GM23338 (cell line): ENCODE data around the gene TRAPPC12. TPM values are rescaled to one million over a fixed set of nuclear protein-coding genes. Genes with fewer than 3 reads are reported as not detected.
A peak's percentile ranks its signal among the peaks of the same experiment; 100 is the strongest.
"Not testable (repeated sequence)": the region's sequence is repeated elsewhere in the genome, so short reads cannot be mapped to it uniquely, and the experiment has no call there.

Experiments used
- ATAC-seq: fragments of 200-7000 bp; cut with Tn5 transposase; 3 replicates; pipeline ENCODE4 v1.9.1; 2020
- DNase-seq: peaks from one replicate; pipeline ENCODE4 v3.0.0-alpha.2; 2015; ENCODE audit warnings: low spot score
- H2AFZ ChIP-seq: fragments of 200-600 bp; sonication (generic); 2 replicates; pipeline ENCODE4 v1.8.0; 2016; ENCODE audit warnings: antibody characterized with exemption, mild to moderate bottlenecking, moderate library complexity
- H3F3A ChIP-seq: fragments of 200-600 bp; sonication (generic); replicated peaks from 2 replicates; pipeline ENCODE4 v1.8.0; 2017; ENCODE audit warnings: antibody characterized with exemption, mixed run types, low read depth
- H3K27ac ChIP-seq: fragments of 200-600 bp; sonication (generic); 2 replicates; pipeline ENCODE4 v1.6.1; 2016; ENCODE audit warnings: low read depth
- H3K27me3 ChIP-seq: fragments of 200-600 bp; sonication (generic); 2 replicates; pipeline ENCODE4 v1.8.0; 2016; ENCODE audit warnings: mild to moderate bottlenecking, mixed run types, moderate library complexity; ENCODE audit not compliant: insufficient read depth
- H3K36me3 ChIP-seq: fragments of 200-600 bp; sonication (generic); 2 replicates; pipeline ENCODE4 v1.8.0; 2016; ENCODE audit warnings: mild to moderate bottlenecking; ENCODE audit not compliant: insufficient read depth
- H3K4me1 ChIP-seq: fragments of 200-600 bp; sonication (generic); 2 replicates; pipeline ENCODE4 v1.8.0; 2016; ENCODE audit warnings: mild to moderate bottlenecking, moderate library complexity; ENCODE audit not compliant: insufficient read depth
- H3K4me2 ChIP-seq: fragments of 200-600 bp; sonication (generic); 2 replicates; pipeline ENCODE4 v1.7.1; 2017; ENCODE audit warnings: mixed run types
- H3K4me3 ChIP-seq: fragments of 200-600 bp; sonication (generic); 2 replicates; pipeline ENCODE4 v1.6.1; 2016; ENCODE audit warnings: mixed run types
- H3K79me2 ChIP-seq: fragments of 200-600 bp; sonication (generic); replicated peaks from 2 replicates; pipeline ENCODE4 v1.8.0; 2017; ENCODE audit warnings: mild to moderate bottlenecking; ENCODE audit not compliant: insufficient read depth
- H3K9me2 ChIP-seq: fragments of 200-600 bp; sonication (generic); 2 replicates; pipeline ENCODE4 v1.8.0; 2017; ENCODE audit not compliant: insufficient read depth
- H4K20me1 ChIP-seq: fragments of 200-600 bp; sonication (generic); replicated peaks from 2 replicates; pipeline ENCODE4 v1.8.0; 2017; ENCODE audit warnings: mild to moderate bottlenecking; ENCODE audit not compliant: insufficient read depth
- H3K27ac Mint-ChIP-seq: 2 replicates; pipeline ENCODE4 v1.8.0; 2020; ENCODE audit warnings: inconsistent platforms, mild to moderate bottlenecking, moderate library complexity, mixed read lengths
- H3K27me3 Mint-ChIP-seq: 3 replicates; pipeline ENCODE4 v1.8.0; 2022; ENCODE audit warnings: low read depth, mild to moderate bottlenecking, moderate library complexity, mixed read lengths, inconsistent platforms; ENCODE audit not compliant: insufficient read depth, poor library complexity
- H3K36me3 Mint-ChIP-seq: 3 replicates; pipeline ENCODE4 v1.8.0; 2021; ENCODE audit warnings: low read depth, mild to moderate bottlenecking, inconsistent platforms, moderate library complexity, mixed read lengths
- H3K4me1 Mint-ChIP-seq: 3 replicates; pipeline ENCODE4 v1.8.0; 2020; ENCODE audit warnings: mild to moderate bottlenecking, inconsistent platforms, mixed read lengths
- H3K4me3 Mint-ChIP-seq: 3 replicates; pipeline ENCODE4 v1.8.0; 2021; ENCODE audit warnings: moderate library complexity, mild to moderate bottlenecking, inconsistent platforms, mixed read lengths
- H3K9me3 Mint-ChIP-seq: 3 replicates; pipeline ENCODE4 v1.8.0; 2020; ENCODE audit warnings: moderate library complexity, mild to moderate bottlenecking, inconsistent platforms, mixed read lengths
- CREB1 ChIP-seq: fragments of 250-450 bp; sonication (Bioruptor Pico); IDR thresholded peaks from 2 replicates; pipeline ENCODE4 v1.5.0; 2020; ENCODE audit warnings: low read depth, mild to moderate bottlenecking, moderate library complexity
- NANOG ChIP-seq: IDR thresholded peaks from 2 replicates; pipeline ENCODE4 v1.6.1; 2016; ENCODE audit warnings: antibody characterized with exemption, borderline replicate concordance
- POLR2AphosphoS5 ChIP-seq: IDR thresholded peaks from 2 replicates; pipeline ENCODE4 v1.6.1; 2016; ENCODE audit warnings: antibody characterized with exemption, low read depth
- STAT1 ChIP-seq: IDR thresholded peaks from one replicate; pipeline ENCODE4 v1.6.1; 2016; ENCODE audit warnings: antibody characterized with exemption; ENCODE audit not compliant: unreplicated experiment
- ZNF114 ChIP-seq: fragments of 250-450 bp; sonication (Bioruptor Pico); IDR thresholded peaks from 2 replicates; pipeline ENCODE4 v1.5.0; 2020; ENCODE audit warnings: mild to moderate bottlenecking, moderate library complexity
- ZNF331 ChIP-seq: fragments of 250-450 bp; sonication (Bioruptor Pico); IDR thresholded peaks from 2 replicates; pipeline ENCODE4 v1.5.0; 2020; ENCODE audit warnings: low read depth, mild to moderate bottlenecking, moderate library complexity
- polyA plus RNA-seq: library from polyadenylated mRNA; unstranded; fragments of >200 nt; fragmentation: Nextera tagmentation; extraction: Ambion mirVana; gene quantifications from 2 replicates; pipeline ENCODE4 v1.2.1, GENCODE V29; 2016
- total RNA-seq: library from RNA; depleted of rRNA; stranded (reverse); fragments of >200 nt; shearing (Covaris generic); gene quantifications from 2 replicates; pipeline ENCODE4 v1.2.3, GENCODE V29; 2014
- TF ChIP-seq, protein P1 (sequence below): IDR thresholded peaks from one replicate; pipeline ENCODE4 v1.6.1; 2018; ENCODE audit warnings: antibody characterized with exemption; ENCODE audit not compliant: unreplicated experiment
- TF ChIP-seq, protein P2 (sequence below): IDR thresholded peaks from 2 replicates; pipeline ENCODE4 v1.6.1; 2016; ENCODE audit warnings: antibody characterized with exemption

The TRAPPC12 gene
- total and polyA plus RNA-seq, 2 experiments from 2014 or later = 48.9 to 57.7 TPM

DNA sequence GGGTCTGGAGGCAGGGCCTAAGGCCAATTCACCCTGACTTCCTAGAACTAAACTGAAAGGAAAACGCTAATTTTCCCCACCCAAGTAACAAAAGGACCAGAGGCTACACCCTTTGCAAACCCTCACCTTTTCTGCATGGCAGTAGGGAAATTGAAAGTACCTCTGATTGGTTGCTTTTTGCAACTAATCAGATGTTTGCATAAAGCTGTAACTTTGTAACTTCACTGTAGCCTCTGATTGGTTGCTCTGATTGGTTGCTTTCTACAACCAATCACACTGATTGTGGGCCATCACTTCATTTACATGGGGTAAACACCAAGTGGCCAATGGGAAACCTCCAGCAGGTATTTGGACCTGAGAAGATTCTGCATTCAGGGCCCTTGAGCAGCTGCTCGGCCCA lies 22.7 kb upstream of the TRAPPC12 start:
- no peaks in the 10 kb centered on the region for H3F3A ChIP-seq
- peak; percentile 60 for ATAC-seq
- H3K27ac Mint-ChIP-seq = peak overlapping the region; percentile 91

DNA sequence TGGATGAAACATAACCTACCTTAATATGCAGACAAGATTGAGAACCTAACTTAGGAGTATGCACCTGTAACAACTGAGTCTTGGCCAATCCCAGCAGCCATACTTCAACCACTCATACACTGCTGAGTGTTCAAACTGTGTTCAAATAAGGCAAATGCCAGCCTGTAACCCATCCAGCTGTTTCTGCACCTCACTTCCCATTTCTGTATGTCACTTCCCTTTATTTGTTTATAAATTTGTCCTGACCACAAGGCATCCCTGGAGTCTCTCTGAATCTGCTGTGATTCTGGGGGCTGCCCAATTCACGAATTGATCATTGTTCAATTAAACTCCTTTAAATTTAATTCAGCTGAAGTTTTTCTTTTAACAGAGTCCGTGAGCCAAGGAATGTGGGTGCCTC lies 22.0 kb upstream of the TRAPPC12 start:
- DNase-seq, H3K27me3 Mint-ChIP-seq, ATAC-seq, H3K27me3 ChIP-seq, H4K20me1 ChIP-seq, H2AFZ ChIP-seq, H3K4me3 Mint-ChIP-seq, H3K36me3 ChIP-seq, H3K9me3 Mint-ChIP-seq, H3K4me1 ChIP-seq, H3K4me3 ChIP-seq, H3K9me2 ChIP-seq, H3F3A ChIP-seq, H3K4me2 ChIP-seq, H3K27ac Mint-ChIP-seq: not testable (repeated sequence)
- Mint-ChIP-seq H3K36me3 (peaks cover 15% of the 10 kb centered on the region), H3K4me1 (peaks cover 22% of the 10 kb centered on the region)
- Histone ChIP-seq H3K27ac (0 out of 2 replicates have a peak overlapping the region, but pooled peaks have one; percentile 4), H3K79me2 (peaks cover 64% of the 10 kb centered on the region)

More for the DNA sequence above, 22.7 kb upstream of the TRAPPC12 start:
- no peaks in the 10 kb centered on the region for H3K27me3 ChIP-seq
- no peak overlapping the region for H2AFZ ChIP-seq
- H3K27me3 Mint-ChIP-seq = peaks cover 2% of the 10 kb centered on the region
- peaks cover 18% of the 10 kb centered on the region for H3K36me3 Mint-ChIP-seq
- H3K9me2 ChIP-seq = no peaks in the 10 kb centered on the region; the same call in 1 of the 2 replicates
- H3K4me1 Mint-ChIP-seq = peaks cover 18% of the 10 kb centered on the region
- DNase-seq = peak; percentile 41
- no peaks in the 10 kb centered on the region for H3K4me1 ChIP-seq
- H3K36me3 ChIP-seq = peaks cover 4% of the 10 kb centered on the region; the same call in 1 of the 2 replicates
- H3K79me2 ChIP-seq = peaks cover 58% of the 10 kb centered on the region
- H3K9me3 Mint-ChIP-seq = no peaks in the 10 kb centered on the region; the same call in 2 of the 3 replicates
- peak overlapping the region; percentile 16; the same call in 1 of the 2 replicates for H3K27ac ChIP-seq
- H3K4me3 ChIP-seq = no peak overlapping the region
- no peak overlapping the region for H3K4me2 ChIP-seq
- no peak overlapping the region for H3K4me3 Mint-ChIP-seq
- TF ChIP-seq, protein P1, sequence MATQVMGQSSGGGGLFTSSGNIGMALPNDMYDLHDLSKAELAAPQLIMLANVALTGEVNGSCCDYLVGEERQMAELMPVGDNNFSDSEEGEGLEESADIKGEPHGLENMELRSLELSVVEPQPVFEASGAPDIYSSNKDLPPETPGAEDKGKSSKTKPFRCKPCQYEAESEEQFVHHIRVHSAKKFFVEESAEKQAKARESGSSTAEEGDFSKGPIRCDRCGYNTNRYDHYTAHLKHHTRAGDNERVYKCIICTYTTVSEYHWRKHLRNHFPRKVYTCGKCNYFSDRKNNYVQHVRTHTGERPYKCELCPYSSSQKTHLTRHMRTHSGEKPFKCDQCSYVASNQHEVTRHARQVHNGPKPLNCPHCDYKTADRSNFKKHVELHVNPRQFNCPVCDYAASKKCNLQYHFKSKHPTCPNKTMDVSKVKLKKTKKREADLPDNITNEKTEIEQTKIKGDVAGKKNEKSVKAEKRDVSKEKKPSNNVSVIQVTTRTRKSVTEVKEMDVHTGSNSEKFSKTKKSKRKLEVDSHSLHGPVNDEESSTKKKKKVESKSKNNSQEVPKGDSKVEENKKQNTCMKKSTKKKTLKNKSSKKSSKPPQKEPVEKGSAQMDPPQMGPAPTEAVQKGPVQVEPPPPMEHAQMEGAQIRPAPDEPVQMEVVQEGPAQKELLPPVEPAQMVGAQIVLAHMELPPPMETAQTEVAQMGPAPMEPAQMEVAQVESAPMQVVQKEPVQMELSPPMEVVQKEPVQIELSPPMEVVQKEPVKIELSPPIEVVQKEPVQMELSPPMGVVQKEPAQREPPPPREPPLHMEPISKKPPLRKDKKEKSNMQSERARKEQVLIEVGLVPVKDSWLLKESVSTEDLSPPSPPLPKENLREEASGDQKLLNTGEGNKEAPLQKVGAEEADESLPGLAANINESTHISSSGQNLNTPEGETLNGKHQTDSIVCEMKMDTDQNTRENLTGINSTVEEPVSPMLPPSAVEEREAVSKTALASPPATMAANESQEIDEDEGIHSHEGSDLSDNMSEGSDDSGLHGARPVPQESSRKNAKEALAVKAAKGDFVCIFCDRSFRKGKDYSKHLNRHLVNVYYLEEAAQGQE = no peak
- no peak for TF ChIP-seq ZNF331
- TF ChIP-seq, protein P2, sequence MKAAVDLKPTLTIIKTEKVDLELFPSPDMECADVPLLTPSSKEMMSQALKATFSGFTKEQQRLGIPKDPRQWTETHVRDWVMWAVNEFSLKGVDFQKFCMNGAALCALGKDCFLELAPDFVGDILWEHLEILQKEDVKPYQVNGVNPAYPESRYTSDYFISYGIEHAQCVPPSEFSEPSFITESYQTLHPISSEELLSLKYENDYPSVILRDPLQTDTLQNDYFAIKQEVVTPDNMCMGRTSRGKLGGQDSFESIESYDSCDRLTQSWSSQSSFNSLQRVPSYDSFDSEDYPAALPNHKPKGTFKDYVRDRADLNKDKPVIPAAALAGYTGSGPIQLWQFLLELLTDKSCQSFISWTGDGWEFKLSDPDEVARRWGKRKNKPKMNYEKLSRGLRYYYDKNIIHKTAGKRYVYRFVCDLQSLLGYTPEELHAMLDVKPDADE = no peak
- no peak for TF ChIP-seq ZNF114
- TF ChIP-seq STAT1 = no peak
- TF ChIP-seq NANOG = no peak
- no peak for TF ChIP-seq CREB1 (CRISPR knock-in tag)
- TF ChIP-seq POLR2AphosphoS5 = no peak
- no peaks in the 10 kb centered on the region; the same call in none of the 2 replicates for H4K20me1 ChIP-seq
